Stimulated activated CD4-positive, alpha-beta T cell treated with anti-CD3 and anti-CD28 coated beads, Interleukin-12 subunit alpha, Interleukin-12 subunit beta, amount 100 ng/mL, for 4 hours (primary cell): Measurements from ENCODE around the gene NEUROG1.

Experiments
- DNase-seq: peaks from one replicate; pipeline ENCODE4 v3.0.0-alpha.2; 2020

Gene NEUROG1, protein sequence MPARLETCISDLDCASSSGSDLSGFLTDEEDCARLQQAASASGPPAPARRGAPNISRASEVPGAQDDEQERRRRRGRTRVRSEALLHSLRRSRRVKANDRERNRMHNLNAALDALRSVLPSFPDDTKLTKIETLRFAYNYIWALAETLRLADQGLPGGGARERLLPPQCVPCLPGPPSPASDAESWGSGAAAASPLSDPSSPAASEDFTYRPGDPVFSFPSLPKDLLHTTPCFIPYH

DNA sequence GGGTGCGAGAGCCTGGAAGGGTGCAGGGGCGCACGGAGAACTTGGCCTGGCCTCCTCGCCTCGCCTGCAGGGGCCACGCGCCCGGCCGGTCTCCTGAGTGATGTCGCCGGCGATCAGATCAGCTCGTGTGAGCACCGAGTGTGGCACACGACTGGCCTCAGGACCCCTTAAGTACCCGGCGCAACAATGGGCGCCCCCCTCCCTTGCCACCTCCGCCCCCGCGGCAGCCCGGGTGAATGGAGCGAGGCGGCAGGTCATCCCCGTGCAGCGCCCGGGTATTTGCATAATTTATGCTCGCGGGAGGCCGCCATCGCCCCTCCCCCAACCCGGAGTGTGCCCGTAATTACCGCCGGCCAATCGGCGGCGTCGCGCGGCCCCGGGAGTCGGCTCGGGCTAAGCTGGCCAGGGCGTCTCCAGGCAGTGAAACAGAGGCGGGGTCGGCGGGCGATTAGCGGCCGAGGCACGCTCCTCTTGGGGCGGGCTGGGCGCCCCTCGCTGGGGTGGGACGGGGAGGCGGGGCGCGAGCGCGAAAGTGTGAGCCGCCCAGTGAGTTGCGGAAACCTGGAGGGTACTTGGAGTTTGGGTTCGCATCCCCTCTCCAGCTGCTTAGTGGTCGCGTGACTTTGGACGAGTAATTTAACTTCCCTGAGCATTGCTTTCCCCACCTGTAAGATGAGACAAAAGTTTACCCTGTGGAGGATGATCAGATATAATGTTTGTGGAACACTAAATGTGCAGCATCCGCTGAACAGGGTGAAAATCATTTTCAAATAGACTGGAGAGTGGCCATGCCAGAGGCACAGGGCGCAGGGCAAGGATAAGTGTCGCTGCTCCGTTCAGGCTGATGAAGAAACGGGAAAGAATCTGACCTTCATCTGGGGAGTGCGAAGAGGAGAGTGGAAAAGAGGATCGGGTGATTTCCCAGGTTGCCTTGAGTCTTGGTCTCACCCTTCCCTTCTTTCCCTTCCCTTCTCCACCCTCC is at the start of gene NEUROG1:
Gene NEUROG1, minus strand, starts transcription at position 145 of the 982 bp plus-strand sequence. CDS start 274 bp downstream, outside the sequence.
- no peak for DNase-seq

DNA sequence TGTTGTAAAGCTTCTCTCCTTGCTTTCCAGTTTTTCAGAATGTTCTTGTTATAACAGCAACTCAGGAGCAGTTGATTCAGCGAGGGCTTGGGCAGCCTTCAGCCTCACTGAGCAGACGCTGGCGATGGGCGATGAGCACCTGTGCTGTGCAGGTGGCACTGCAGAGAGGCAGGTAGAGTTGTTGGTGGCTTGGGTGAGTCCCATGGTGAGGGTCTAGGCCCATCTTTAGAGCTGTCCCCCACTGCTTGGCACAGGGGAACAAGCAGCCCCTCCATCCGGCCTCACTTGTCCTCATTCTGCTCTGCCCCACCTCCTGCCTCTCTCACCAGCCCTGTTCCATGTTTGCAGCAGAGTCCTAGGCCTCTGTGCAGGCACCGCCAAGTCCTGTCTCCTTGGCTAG is 49.2 kb upstream of the NEUROG1 start:
- DNase-seq: no peak

DNA sequence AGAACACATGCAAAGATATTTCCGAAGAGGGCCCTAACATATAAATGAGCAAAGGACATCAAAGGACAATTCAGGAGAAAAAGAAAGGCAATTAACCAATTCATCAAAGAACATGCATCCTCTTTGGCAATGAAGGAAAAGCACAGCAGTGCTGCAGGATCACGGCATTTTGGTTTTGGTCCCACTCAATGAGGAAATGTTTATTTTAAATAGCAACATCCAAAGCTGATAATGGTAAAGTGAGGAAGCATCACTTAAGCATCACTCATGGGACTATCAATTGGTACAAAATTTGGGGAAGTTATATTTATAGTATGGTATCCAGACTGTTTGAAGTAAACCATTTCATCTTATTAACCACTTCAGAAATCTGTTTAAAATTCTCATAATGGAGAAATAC is 48.5 kb upstream of the NEUROG1 start:
- no peak for DNase-seq

DNA sequence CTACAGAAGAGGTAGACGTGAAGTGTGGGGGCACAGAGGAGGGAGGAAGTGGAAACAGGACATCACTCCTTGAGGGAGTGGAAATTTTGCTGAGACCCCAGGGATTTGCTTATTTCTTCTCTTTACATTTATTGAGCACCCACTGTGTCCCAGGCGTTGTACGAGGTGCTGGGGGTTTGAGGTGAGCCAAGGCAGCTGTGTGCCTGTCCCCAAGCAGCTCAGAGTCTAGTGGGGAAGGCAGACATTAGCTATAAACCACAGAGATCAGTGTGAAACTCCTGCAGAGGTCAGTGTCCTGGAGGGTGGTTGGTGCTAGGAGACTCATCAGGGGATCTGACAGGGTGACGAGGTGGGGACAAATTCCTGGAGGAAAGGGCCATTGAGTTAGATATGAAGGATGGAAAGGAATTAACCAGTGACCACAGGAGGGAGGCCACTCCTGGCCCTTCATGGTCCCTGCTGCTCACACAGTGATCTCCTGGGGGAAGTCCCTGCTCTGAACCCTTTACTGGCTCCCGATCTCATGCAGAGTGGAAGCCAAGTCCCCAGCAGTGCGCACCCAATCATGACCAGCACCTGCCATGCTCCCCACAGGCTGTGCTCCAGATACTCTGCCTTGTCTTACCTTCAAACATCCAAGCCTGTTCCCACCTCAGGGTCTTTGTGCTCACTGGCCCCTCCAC is 46.5 kb upstream of the NEUROG1 start:
- no peak for DNase-seq

DNA sequence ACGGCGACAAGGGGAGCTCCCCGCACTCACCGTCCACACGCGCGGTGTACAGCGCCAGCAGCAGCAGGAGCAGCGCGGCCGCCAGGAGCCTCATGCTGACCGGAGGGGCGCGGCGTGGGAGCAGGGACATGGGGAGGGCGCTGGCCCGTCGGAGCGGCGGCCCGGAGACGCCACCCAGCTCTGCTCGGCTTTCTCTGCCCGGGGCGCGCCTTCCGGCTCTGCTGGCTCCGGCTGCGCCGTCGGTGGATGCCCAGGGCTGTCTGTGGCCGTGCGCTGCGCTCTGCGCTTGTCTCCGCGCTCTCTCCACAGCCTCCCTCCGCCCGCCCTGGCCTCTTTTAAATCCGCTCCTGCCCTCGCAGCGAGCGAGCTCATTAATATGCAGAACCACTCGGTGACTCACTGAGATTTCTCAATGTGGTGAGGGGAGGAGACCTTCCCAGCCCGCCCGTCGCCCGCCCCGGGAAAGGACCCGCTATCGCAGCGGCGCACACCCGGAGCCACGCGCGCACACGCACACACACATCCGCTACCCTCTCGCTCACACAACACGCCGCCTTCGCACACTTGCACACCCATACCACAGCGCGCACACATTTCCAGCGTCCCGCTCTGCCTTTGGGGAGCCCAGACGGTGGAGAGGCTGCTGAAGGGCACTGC is 43.0 kb upstream of the NEUROG1 start, which contains the start of gene CXCL14:
Gene CXCL14, minus strand, starts transcription at position 307 of the 657 bp plus-strand sequence. Its CDS starts 213 bp downstream, at position 94.
- DNase-seq: no peak

DNA sequence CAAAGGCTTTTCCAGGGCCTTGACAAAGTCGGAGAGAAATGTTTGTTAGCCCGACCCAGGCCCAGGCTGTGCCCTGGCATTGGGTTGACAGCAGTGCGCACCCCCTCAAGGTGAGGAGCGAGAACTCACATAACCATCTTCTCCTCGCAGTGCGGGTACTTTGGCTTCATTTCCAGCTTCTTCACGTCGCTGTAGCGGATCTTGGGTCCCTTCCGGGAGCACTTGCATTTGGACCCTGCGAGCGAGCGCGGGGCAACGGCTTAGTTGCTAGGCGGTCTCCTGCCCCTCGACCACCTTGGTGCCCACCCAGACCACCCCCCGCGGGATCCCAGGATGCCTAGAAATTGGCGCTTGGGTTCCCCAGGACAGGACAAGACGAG is 42.5 kb upstream of the NEUROG1 start:
- no peak for DNase-seq

DNA sequence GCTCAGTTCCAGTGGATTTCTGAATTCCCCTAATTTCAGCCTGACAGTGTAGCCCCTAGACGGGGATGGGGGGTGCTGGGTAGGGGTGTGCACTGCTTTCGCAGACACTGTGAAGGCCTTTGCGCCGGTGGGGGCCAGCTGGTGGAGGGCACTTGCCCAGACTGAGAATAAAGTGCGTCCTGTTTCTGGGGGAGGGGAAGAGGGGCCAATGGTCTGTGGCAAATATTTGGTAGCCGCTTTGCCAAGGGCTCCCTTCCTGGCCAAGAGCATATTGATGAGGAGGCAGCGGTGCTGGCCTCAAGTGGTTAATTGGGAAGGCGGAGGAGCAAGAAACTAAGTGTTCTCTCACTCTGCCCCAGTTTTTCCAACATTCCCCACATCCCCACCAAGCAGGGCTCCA is 41.7 kb upstream of the NEUROG1 start:
- no peak for DNase-seq

DNA sequence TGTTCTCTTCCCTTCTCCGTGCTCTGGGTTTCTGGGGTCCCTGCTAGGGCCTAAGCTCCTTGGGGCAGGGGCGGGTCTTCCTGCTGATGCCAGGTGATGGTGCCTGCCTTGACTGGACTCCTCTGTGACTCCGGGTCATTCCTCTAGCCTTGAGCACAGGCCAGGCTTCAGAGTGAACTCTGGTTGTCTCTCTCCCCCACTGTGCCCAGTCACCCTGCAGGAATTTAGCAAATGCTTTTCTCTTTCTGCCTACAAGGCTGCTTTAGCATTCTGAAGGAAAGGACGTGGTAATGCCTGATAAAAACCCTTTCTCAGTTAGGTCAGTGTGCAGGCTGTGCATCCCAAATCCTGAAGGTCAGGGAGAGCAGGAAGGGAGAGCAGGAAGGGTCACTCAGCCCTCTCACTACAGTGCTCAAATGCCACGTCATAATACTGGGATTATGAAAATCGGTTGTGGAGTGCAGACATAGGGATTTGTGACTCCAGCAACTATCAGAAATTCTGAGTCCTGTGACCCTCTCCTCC is 40.4 kb upstream of the NEUROG1 start:
- DNase-seq: no peak

DNA sequence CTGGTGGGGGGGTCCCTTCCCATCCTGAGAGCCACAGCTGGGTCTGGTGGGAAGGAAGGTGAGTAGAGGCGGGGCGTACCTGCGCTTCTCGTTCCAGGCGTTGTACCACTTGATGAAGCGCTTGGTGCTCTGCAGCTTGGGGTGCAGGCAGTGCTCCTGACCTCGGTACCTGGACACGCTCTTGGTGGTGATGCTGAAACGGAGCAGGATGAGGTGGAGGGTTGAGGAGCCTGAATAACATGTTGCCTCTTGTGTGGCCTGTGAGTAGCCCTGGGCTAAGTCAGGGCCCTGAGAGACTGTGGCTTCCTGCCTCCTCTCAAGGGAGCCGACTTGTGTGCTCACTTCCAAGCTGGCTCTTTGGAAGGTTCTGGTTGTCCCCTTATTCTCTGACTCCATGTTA is 38.7 kb upstream of the NEUROG1 start:
- no peak for DNase-seq

DNA sequence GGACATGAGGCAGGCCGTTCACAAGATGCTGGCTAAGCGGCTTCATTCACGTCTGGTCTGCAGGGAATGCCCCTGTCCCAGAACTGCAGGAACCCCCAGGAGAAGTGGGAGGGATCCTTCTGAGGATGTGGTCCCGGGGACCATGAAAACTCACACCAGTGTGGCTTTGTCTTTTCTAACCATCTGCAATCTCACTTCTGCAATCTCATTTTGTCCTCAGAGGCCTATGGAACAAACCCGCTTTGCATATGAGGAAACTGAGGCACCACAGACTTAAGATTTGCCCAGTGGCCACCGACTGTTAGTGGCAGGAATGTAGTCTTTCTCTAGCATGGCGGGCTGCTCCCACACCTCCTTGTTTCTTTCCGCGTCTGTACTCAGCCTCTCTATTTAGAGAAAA is 36.1 kb upstream of the NEUROG1 start:
- no peak for DNase-seq

DNA sequence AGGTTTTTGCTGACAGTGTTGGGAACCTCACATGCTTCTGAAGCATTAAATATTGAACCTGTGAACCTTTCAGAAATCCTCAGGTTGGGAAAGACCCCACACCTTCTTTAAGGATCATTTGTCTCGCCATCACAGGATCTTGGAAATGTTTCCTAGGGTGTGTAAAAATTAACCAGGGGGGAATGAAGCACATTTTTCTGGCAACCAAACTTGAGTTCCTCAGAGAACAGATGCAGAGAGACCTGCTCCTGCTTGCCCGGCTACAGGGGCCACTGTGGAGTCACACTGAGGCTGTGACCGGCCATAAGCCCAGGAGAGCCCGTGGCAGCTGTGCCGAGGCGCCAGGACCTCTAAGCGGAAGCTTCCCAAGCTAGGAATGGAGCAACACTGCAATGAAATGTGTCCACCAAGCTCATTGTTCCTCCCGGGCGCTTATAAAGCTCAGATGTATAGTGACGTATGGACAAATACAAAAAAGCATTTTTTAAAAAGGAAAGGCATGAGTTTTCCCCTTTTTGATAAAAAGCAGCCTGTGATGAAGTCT is 35.4 kb upstream of the NEUROG1 start:
- DNase-seq: no peak

DNA sequence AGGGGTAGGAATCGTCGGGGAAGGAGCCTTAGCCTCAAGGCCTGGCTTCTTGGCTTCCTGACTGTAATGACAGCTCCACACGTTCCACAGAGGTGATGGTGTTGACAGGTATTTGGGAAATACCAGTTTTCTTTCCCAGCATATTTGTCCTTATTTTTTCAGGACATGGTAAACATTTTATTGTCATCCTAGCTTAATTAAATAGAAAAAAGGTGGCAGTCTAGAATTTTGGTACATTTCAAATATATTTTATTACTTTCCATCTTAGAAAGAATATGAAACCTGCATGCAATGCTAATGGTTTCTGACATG is 34.6 kb upstream of the NEUROG1 start:
- no peak for DNase-seq

DNA sequence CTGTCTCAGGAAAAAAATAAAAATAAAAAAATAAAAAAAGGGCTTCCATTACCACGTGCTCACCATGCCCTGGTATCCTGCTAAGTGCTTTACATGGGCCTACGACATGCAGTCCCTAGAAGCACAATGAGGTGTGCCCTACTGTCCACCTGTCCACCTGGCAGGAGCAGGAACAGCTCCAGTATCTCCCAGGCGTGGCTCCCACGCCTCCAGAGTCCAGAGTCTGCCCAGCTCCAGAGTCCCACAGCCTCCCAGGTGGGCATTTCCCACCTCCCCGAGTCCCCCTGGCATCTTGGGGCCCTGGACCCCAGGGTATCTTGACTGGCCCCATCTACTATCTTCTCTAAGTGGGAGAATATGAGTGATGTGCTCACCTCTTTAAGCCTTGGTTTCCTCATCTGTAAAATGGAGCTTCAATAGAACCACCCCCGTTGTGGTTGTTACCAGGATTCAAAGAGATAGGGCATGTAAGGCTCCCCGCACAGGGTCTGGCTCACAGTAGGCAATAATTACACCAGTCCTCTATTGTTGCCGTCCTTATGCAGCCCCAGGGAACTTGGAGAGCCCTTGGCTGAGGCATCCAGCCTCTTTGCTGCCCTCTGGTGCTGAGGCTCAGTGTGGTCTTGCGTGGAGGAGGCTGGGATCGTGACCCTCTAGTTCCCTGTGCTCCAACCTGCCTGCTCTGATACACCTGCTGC is 34.1 kb upstream of the NEUROG1 start:
- DNase-seq: no peak

DNA sequence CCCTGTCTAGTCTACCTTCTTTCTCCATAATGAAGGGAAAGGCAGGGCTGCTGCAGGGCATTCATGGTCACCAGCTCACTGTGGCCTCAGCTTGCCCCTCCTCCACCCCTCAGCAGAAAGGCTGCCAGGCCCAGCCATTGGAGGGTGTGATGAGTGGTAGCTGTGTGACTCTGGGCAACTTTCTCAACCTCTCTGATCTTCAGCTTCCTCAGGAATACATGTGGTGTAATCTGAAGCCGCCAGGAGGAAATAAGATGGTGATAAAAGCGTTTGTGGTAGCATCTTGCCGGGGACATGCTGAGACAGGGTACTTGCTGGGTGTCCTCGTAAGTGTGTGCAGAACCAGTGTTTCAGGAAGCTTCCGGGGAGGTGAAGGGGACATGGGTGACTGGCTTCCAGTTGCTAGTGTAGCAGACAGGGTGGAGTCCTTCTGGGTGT is 33.2 kb upstream of the NEUROG1 start:
- no peak for DNase-seq

DNA sequence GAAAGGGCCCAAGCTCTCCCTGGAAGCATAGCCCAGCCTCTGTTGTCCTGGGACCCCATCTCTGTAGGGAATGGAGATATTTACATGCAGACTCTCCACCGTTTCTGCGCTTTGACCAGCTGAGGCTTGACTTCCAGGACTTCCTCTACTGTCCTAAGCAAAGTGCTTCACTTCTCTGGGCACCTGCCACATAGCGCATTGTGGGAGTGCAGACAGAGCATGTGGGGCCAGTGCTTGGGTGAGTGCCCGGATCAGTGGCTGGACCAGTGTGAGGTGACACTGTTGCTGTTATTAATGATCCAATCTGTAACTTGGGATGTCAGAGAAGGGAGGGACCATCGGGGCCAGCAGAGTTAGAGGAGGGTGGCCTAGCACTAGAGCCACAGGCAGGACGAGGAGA is 32.5 kb upstream of the NEUROG1 start:
- DNase-seq: no peak

DNA sequence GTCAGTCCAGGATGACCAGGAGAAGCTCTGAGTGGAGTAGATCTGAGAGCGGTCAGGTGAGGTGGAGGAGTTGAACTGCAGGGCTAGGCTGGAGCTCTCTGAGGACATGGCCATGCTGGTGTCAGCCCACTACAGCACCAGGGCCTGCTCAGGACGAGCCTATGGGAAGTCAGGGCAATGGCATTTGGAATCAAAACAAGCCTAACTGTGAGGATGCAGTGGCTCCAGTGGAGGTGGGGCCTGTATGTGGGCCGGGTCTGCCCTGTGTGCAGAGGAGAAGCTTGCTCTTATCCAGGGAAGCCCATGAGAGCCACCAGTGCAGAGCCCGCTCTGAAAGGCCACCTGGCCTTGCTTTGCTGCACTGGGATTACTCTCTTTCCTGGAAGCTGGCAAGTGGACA is 31.9 kb upstream of the NEUROG1 start:
- DNase-seq: no peak

DNA sequence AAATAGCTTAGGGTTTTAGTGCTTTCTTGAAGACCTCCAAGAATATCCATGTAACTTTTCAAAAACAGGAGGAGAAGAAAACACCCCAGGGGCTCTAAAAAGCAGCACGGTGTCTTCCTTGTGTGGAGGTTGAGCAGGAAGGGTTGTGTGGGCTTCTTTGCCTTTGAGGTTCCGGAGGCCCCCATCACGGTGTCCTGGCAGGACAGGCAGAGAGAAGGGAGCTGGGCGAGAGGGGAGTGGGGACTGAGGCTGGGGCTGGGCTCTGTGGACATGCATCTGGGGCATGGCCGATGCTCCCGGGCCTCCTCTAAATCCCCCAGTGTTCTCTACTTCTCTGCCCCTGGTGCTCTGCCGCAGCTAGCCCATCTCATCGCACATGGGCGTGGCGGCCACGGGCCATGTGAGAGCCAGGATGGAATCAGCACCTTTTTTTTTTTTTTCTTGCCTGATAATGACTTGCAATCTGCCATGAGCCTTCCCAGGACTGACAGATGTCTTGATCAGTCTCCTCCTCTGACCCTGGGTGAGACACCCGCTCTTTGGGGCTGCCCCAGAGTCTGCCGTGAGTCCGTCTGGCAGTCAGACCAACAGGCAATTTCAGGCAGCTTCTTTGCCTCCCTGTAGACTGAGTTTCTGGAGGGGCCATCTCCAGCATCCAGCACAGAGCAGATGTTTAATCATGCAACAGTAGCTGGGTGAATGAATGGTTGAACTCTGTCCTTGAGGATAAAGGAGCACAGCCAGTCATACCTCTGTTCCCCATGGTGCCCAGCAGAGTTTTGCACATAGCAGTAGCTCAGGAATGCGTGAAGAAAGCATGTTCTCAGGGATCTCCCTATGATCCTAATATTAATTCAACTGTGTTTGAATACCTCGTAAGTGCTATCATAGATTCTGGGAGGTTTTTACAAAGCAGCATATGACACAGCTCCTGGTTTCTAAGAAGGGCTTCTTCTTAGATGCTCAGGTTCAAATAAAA is 30.9 kb upstream of the NEUROG1 start:
- no peak for DNase-seq

DNA sequence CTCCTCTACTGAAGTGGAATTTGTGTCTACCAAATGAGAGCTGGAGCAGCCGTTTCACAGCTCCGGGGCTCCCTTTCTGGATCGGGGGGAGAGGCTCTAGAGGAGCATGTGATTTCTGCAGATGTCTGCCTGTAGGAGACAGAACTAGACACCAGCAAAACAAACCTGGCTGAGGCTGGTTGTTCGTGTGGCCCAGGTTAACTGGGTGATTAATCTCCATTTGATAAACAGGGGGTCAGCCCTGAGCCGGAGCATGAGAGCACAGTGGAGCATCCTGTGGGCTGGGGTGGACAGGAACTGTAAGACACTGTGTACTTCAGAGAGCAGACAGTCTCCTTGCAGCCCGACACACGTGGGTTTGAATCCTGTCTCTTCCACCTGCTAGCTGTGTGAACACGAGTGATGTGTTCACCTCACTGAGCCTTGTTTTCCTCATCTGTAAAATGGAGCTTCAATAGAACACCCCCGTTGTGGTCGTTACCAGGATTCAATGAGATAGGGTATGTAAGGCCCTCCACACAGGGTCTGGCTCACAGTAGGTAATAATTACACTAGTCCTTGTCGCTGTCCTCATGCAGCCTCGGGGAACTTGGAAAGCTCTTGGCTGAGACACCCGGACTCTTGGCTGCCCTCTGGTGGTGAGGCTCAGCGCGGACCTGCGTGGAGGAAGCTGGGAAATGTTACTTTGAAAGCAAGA is 30.1 kb upstream of the NEUROG1 start:
- DNase-seq: peak; percentile 74

DNA sequence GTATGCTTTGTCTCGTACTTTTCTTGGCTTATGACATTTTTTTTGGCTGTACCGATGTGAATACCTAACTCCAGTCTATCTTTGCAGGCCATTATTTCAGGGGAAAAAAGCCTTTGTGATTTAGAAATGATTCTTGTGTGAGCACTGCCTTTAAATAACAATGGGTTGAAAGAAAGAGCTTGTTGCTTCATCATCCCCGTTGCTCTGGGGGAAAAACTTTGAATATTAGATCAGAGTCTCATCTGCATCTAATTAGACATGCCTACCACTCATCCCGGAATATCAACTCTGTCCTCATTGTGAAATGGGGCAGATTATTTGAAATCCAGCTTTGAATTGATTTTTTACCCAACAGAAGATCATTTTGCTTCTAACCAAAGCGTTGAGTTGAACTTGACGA is 29.5 kb upstream of the NEUROG1 start:
- DNase-seq: no peak

DNA sequence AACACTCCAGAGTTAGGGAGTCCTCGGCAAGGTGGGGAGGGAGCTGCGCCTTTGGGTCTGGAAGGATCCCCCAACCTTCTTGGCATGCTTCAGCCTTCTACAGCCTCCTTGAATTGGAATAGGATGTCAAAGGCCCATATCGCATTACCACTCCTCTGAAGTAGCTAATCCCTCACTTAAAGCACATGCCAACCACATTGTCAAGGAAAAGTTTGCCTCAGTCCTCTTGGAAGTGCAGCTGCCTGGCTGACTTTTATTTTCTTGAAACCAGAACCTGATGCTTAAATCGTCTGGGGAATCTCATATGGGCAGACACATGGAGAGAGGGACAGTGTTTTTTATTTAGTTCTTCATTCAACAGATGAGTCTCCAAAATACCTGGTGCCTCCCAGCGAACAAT is 28.6 kb upstream of the NEUROG1 start:
- no peak for DNase-seq
